KMS-11 (cell line): ENCODE measurements around the gene ATXN2L.
"Not testable (repeated sequence)": the region's sequence is repeated elsewhere in the genome, so short reads cannot be mapped to it uniquely, and the experiment has no call there.

Source experiments
- H2AFZ ChIP-seq: fragments of 200-600 bp; sonication (generic); 2 replicates; pipeline ENCODE4 v1.6.1; 2016; ENCODE audit warnings: antibody characterized with exemption, mixed run types, low read depth
- H3K27ac ChIP-seq: fragments of 200-600 bp; sonication (generic); 2 replicates; pipeline ENCODE4 v1.6.1; 2016; ENCODE audit warnings: mild to moderate bottlenecking, mixed run types
- H3K27me3 ChIP-seq: fragments of 200-600 bp; sonication (generic); 2 replicates; pipeline ENCODE4 v1.6.1; 2017; ENCODE audit warnings: mild to moderate bottlenecking, low read depth, mixed run types, moderate library complexity; ENCODE audit not compliant: insufficient read depth
- H3K36me3 ChIP-seq: fragments of 200-600 bp; sonication (generic); 2 replicates; pipeline ENCODE4 v1.6.1; 2017; ENCODE audit warnings: mild to moderate bottlenecking, mixed run types; ENCODE audit not compliant: insufficient read depth
- H3K4me1 ChIP-seq: fragments of 200-600 bp; sonication (generic); 2 replicates; pipeline ENCODE4 v1.6.1; 2016; ENCODE audit warnings: mild to moderate bottlenecking, low read depth, mixed run types; ENCODE audit not compliant: poor library complexity, severe bottlenecking
- H3K4me2 ChIP-seq: fragments of 200-600 bp; sonication (generic); 2 replicates; pipeline ENCODE4 v1.7.0; 2016; ENCODE audit warnings: mild to moderate bottlenecking, mixed run types
- H3K4me3 ChIP-seq: fragments of 200-600 bp; sonication (generic); IDR thresholded peaks from 2 replicates; pipeline ENCODE4 v1.6.1; 2017; ENCODE audit warnings: low read depth, low read length, mixed read lengths; ENCODE audit not compliant: insufficient read depth
- H3K79me2 ChIP-seq: fragments of 200-600 bp; sonication (generic); 2 replicates; pipeline ENCODE4 v1.6.1; 2016; ENCODE audit warnings: low read depth, mixed run types; ENCODE audit not compliant: insufficient read depth
- H3K9ac ChIP-seq: fragments of 200-600 bp; sonication (generic); 2 replicates; pipeline ENCODE4 v1.6.1; 2016; ENCODE audit warnings: mild to moderate bottlenecking, mixed run types
- H4K20me1 ChIP-seq: fragments of 200-600 bp; sonication (generic); 2 replicates; pipeline ENCODE4 v1.6.1; 2016; ENCODE audit warnings: mild to moderate bottlenecking, mixed run types; ENCODE audit not compliant: insufficient read depth
- TF ChIP-seq, protein P1 (sequence below): fragments of 200-600 bp; sonication (generic); conservative IDR thresholded peaks from 2 replicates; pipeline ENCODE4 v1.6.1; 2017; ENCODE audit warnings: low read depth, mild to moderate bottlenecking, antibody characterized with exemption, low read length, moderate library complexity, mixed read lengths

Gene ATXN2L, protein sequence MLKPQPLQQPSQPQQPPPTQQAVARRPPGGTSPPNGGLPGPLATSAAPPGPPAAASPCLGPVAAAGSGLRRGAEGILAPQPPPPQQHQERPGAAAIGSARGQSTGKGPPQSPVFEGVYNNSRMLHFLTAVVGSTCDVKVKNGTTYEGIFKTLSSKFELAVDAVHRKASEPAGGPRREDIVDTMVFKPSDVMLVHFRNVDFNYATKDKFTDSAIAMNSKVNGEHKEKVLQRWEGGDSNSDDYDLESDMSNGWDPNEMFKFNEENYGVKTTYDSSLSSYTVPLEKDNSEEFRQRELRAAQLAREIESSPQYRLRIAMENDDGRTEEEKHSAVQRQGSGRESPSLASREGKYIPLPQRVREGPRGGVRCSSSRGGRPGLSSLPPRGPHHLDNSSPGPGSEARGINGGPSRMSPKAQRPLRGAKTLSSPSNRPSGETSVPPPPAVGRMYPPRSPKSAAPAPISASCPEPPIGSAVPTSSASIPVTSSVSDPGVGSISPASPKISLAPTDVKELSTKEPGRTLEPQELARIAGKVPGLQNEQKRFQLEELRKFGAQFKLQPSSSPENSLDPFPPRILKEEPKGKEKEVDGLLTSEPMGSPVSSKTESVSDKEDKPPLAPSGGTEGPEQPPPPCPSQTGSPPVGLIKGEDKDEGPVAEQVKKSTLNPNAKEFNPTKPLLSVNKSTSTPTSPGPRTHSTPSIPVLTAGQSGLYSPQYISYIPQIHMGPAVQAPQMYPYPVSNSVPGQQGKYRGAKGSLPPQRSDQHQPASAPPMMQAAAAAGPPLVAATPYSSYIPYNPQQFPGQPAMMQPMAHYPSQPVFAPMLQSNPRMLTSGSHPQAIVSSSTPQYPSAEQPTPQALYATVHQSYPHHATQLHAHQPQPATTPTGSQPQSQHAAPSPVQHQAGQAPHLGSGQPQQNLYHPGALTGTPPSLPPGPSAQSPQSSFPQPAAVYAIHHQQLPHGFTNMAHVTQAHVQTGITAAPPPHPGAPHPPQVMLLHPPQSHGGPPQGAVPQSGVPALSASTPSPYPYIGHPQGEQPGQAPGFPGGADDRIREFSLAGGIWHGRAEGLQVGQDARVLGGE

DNA sequence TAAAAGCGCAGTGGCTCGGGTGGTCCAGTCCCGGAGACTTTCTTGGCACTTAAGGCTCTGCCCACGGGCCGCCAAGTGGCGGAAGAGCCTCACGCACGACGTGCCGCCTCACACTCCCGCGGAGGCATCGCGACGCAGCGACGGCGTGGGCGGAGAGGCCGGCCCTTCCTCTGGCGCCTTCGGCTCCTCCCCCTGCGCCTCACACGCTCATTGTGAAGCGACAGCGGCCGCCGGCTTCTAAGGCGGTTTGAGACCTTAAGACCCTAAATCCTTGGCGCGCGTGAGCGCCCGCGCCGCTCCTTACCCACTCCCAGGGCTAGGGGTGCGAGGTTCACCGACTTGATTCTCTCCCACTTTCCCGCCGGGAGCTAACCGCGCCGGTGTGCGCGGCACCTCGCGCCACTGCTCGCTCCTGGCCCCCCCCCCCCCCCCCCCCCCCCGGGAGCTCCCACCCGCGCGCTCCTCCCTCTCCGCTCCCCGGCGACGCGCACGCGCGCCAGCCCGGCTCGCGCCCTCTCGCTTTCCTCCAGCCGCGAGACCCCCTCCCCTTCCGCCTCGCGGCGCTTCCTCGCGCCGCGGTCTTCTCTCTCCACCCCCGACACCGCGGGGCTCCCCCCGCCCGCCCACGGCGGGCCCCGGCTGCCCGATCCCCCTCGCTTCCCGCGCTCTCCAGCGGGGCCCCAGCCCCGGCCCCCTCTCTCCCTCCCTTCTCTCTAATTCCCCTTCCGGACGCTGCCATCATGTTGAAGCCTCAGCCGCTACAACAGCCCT, at the start of gene ATXN2L:
TSS of gene ATXN2L (plus strand) at position 480 of the 771 bp plus-strand sequence. CDS start at position 741, 261 bp downstream.
- TF ChIP-seq, protein P1, sequence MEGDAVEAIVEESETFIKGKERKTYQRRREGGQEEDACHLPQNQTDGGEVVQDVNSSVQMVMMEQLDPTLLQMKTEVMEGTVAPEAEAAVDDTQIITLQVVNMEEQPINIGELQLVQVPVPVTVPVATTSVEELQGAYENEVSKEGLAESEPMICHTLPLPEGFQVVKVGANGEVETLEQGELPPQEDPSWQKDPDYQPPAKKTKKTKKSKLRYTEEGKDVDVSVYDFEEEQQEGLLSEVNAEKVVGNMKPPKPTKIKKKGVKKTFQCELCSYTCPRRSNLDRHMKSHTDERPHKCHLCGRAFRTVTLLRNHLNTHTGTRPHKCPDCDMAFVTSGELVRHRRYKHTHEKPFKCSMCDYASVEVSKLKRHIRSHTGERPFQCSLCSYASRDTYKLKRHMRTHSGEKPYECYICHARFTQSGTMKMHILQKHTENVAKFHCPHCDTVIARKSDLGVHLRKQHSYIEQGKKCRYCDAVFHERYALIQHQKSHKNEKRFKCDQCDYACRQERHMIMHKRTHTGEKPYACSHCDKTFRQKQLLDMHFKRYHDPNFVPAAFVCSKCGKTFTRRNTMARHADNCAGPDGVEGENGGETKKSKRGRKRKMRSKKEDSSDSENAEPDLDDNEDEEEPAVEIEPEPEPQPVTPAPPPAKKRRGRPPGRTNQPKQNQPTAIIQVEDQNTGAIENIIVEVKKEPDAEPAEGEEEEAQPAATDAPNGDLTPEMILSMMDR: no peak
- H3K4me3 ChIP-seq: no peak within 1 kb of the TSS
- no peaks in the 10 kb centered on the region; the same call in 1 of the 2 replicates for H4K20me1 ChIP-seq
- H3K4me2 ChIP-seq: peak within 1 kb of the TSS; percentile 92
- peak within 1 kb of the TSS; percentile 97 for H3K9ac ChIP-seq
- peak within 1 kb of the TSS; percentile 96 for H3K27ac ChIP-seq
- peak within 1 kb of the TSS; percentile 58 for H2AFZ ChIP-seq
- H3K79me2 ChIP-seq: peaks cover 42% of the 10 kb centered on the region
- no peaks in the 10 kb centered on the region for H3K27me3 ChIP-seq
- peaks cover 4% of the 10 kb centered on the region; the same call in 1 of the 2 replicates for H3K36me3 ChIP-seq
- peaks cover 41% of the 10 kb centered on the region for H3K4me1 ChIP-seq

DNA sequence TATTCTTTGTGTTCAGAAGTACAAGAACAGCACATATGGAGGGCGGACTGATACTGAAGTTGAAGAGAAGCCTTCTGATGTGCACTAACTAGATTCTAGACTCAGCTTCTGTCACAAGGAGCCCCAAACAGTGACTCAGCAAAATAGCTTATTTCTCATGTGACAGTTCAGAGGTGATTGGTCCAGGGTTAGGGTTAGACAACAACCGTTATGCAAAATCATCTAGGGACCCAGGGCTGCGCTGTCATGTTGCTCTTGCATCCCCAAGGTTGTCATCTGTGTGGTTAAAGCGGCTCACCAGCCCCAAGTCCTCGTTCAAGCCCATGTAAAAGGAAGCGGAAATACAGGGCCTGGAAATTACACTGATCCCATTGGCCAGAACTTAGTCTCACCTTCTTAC, 41.1 kb upstream of the ATXN2L start:
- H3K36me3 ChIP-seq, H3K9ac ChIP-seq, H3K27ac ChIP-seq, H3K79me2 ChIP-seq, H3K4me1 ChIP-seq, H3K27me3 ChIP-seq, H4K20me1 ChIP-seq, H2AFZ ChIP-seq, H3K4me3 ChIP-seq, H3K4me2 ChIP-seq: not testable (repeated sequence)

DNA sequence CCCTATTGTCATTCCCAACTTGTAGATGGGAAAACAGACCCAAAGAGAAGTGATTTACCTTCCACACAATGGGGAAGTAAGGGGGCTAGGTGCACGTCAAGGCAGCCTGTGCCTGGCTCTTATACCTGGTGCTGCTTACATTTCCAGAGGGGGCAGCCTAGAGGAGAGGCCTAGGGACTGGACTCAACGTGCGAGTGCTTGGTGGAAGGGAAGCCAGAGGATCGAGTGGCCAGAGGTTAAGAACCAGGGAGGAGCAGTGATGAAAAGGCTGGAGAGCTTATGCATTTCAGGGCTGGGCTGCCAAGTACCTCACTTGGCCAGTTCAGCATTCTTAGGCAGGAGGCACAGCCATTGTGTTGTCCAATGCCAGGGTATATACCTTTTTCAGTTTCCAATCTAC, 40.4 kb upstream of the ATXN2L start:
- H3K79me2 ChIP-seq, H2AFZ ChIP-seq, H3K4me1 ChIP-seq, H3K9ac ChIP-seq, H3K36me3 ChIP-seq, H4K20me1 ChIP-seq, H3K27me3 ChIP-seq, H3K4me2 ChIP-seq, H3K27ac ChIP-seq, H3K4me3 ChIP-seq: not testable (repeated sequence)

DNA sequence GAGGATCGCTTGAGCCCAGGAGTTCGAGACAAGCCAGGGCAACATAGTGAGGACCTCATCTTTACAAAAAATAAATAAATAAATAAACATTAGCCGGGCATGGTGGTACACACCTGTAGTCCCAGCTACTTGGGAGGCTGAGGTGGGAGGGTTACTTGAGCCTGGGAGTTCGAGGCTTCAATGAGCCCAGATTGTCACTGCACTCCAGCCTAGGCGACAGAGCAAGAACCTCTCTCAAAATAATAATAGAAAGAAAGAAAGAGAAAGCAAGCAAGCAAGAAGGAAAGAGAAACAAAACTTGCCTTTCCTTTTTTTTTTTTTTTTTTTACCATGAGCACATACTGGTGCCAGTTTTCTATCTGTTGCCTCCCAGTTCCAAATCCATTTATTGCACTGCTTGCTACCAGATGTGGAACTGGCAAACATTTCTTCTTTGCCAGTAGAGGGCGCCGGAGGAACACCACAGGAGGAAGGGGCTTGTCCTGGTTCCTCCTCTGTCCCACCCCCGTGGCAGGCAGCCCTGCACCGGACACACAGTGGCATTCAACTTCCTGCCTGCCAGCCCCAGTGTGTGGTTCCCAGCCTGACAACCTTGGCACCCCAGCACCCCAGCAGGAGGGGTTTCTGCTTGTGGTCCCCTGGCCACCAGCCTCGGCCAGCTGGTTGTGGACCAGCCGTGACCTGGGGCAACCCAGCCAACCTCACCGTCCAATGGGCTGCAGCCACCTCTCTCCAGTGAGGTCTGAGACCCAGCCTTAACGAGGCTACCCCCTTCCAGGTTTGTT, 20.4 kb upstream of the ATXN2L start:
- not testable (repeated sequence) for H3K4me3 ChIP-seq, H2AFZ ChIP-seq, H3K36me3 ChIP-seq, H3K4me2 ChIP-seq, H3K4me1 ChIP-seq, H3K27me3 ChIP-seq, H3K27ac ChIP-seq, H3K9ac ChIP-seq, H4K20me1 ChIP-seq, H3K79me2 ChIP-seq
- TF ChIP-seq, protein P1: 0 out of 2 replicates have a peak, but pooled peaks have one; percentile 35

DNA sequence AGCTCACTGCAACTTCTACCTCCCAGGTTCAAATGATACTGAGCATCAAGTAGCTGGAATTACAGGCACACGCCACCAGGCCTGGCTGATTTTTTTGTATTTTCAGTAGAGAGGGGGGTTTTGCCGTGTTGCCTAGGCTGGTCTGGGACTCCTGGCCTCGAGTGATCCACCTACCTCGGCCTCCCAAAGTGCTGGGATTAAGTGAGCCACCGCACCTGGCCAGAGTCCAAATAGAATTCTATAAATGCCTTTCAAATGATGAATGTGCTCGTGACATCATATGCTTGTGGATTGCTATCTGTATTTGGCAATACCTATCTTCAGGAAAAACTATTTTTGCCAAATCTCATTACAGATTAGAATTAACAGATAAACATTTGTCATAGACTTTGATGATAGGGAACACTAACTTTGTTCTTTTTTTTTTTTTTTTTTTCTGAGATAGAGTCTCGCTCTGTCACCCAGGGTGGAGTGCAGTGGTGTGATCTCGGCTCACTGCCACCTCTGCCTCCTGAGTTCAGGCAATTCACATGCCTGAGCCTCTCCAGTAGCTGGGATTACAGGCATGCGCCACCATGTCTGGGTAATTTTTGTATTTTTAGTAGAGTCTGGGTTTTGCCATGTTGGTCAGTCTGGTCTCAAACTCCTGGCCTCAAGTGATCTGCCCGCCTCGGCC, 15.2 kb upstream of the ATXN2L start:
- not testable (repeated sequence) for H3K27ac ChIP-seq, H3K4me3 ChIP-seq, H4K20me1 ChIP-seq, H3K79me2 ChIP-seq, H2AFZ ChIP-seq, H3K9ac ChIP-seq, H3K4me2 ChIP-seq, H3K36me3 ChIP-seq, H3K27me3 ChIP-seq, H3K4me1 ChIP-seq
